Mesenchymal stem cell (in vitro differentiated cells and primary cell): Measurements from ENCODE around the gene DNAJC2.

Source experiments
- DNase-seq: peaks from one replicate; pipeline ENCODE4 v3.0.0-alpha.2; 2013
- H2AFZ ChIP-seq: one replicate; pipeline ENCODE4 v1.6.1; 2013; ENCODE audit warnings: low read depth, mild to moderate bottlenecking, control low read depth, inconsistent platforms, low read length, moderate library complexity
- H2AK5ac ChIP-seq: 2 replicates; pipeline ENCODE4 v1.6.1; 2013; ENCODE audit warnings: low read length, moderate library complexity, mild to moderate bottlenecking, inconsistent platforms; ENCODE audit not compliant: severe bottlenecking
- H2BK120ac ChIP-seq: one replicate; pipeline ENCODE4 v1.6.1; 2013; ENCODE audit warnings: low read depth, mild to moderate bottlenecking, inconsistent platforms, low read length, moderate library complexity
- H2BK12ac ChIP-seq, 2 experiments: one replicate each; pipeline ENCODE4 v1.6.1; 2013; ENCODE audit warnings: inconsistent platforms in 2 of 2, low read length in 2 of 2, mild to moderate bottlenecking in 2 of 2, moderate library complexity in 2 of 2, control low read depth in 1 of 2
- H2BK15ac ChIP-seq: one replicate; pipeline ENCODE4 v1.6.1; 2013; ENCODE audit warnings: mild to moderate bottlenecking, low read depth, inconsistent platforms; ENCODE audit not compliant: poor library complexity, severe bottlenecking
- H2BK5ac ChIP-seq: 2 replicates; pipeline ENCODE4 v1.6.1; 2013; ENCODE audit warnings: low read depth, mild to moderate bottlenecking, low read length, control low read depth, inconsistent platforms; ENCODE audit not compliant: poor library complexity, severe bottlenecking
- H3K14ac ChIP-seq, 2 experiments: one replicate each; pipeline ENCODE4 v1.6.1; 2013; ENCODE audit warnings: inconsistent platforms in 2 of 2, low read length in 2 of 2, control low read depth in 1 of 2, mild to moderate bottlenecking in 1 of 2, moderate library complexity in 1 of 2
- H3K18ac ChIP-seq, 2 experiments: one replicate each; pipeline ENCODE4 v1.6.1; 2013; ENCODE audit warnings: inconsistent platforms in 2 of 2, low read length in 2 of 2, control low read depth in 1 of 2, low read depth in 1 of 2, mild to moderate bottlenecking in 1 of 2
- H3K23ac ChIP-seq, 2 experiments: one replicate each; pipeline ENCODE4 v1.6.1; 2013; ENCODE audit warnings: inconsistent platforms in 2 of 2, low read length in 2 of 2, mild to moderate bottlenecking in 2 of 2, moderate library complexity in 2 of 2, control low read depth in 1 of 2
- H3K27ac ChIP-seq: 2 replicates; pipeline ENCODE4 v1.5.1; 2013; ENCODE audit warnings: mild to moderate bottlenecking, moderate library complexity, low read length, control low read depth, inconsistent platforms; ENCODE audit not compliant: poor library complexity, severe bottlenecking
- H3K27me3 ChIP-seq, 2 experiments: 2 replicates each; pipeline versions ENCODE4 v1.6.1 to v1.7.0; 2013; ENCODE audit warnings: low read length in 2 of 2, mild to moderate bottlenecking in 2 of 2, moderate library complexity in 2 of 2, control low read depth in 1 of 2, inconsistent platforms in 1 of 2; ENCODE audit not compliant: control insufficient read depth in 1 of 2, insufficient read depth in 1 of 2
- H3K36me3 ChIP-seq, 2 experiments: 2 replicates each; pipeline versions ENCODE4 v1.6.1 to v1.7.0; 2013; ENCODE audit warnings: low read length in 2 of 2, control low read depth in 1 of 2, inconsistent platforms in 1 of 2, low read depth in 1 of 2, mild to moderate bottlenecking in 1 of 2; ENCODE audit not compliant: insufficient read depth in 2 of 2, control insufficient read depth in 1 of 2
- H3K4ac ChIP-seq, 2 experiments: one replicate each; pipeline ENCODE4 v1.6.1; 2013; ENCODE audit warnings: inconsistent platforms in 2 of 2, low read length in 2 of 2, mild to moderate bottlenecking in 2 of 2, moderate library complexity in 2 of 2, control low read depth in 1 of 2, low read depth in 1 of 2
- H3K4me1 ChIP-seq: 2 replicates; pipeline ENCODE4 v1.6.1; 2013; ENCODE audit warnings: low read depth, low read length, control low read depth; ENCODE audit not compliant: control insufficient read depth, insufficient read depth
- H3K4me2 ChIP-seq: 2 replicates; pipeline ENCODE4 v1.6.1; 2013; ENCODE audit warnings: low read length, mild to moderate bottlenecking, inconsistent platforms; ENCODE audit not compliant: poor library complexity, severe bottlenecking
- H3K4me3 ChIP-seq, 2 experiments: 2 replicates each; pipeline versions ENCODE4 v1.5.1 to v1.7.0; 2013; ENCODE audit warnings: low read length in 2 of 2, mild to moderate bottlenecking in 2 of 2, control low read depth in 1 of 2, low read depth in 1 of 2; ENCODE audit not compliant: insufficient read depth in 1 of 2
- H3K79me1 ChIP-seq: replicated peaks from 2 replicates; pipeline ENCODE4 v1.6.1; 2013; ENCODE audit warnings: mild to moderate bottlenecking, control low read depth, low read length, inconsistent platforms; ENCODE audit not compliant: poor library complexity, severe bottlenecking
- H3K9ac ChIP-seq: 2 replicates; pipeline ENCODE4 v1.7.0; 2013; ENCODE audit warnings: mild to moderate bottlenecking, low read length, moderate library complexity
- H3K9me3 ChIP-seq: 2 replicates; pipeline ENCODE4 v1.7.0; 2013; ENCODE audit warnings: mild to moderate bottlenecking, low read length; ENCODE audit not compliant: control insufficient read depth
- H4K8ac ChIP-seq: one replicate; pipeline ENCODE4 v1.6.1; 2013; ENCODE audit warnings: inconsistent platforms, mild to moderate bottlenecking, low read length, moderate library complexity
- H4K91ac ChIP-seq: one replicate; pipeline ENCODE4 v1.6.1; 2013; ENCODE audit warnings: mild to moderate bottlenecking, low read length, inconsistent platforms
- WGBS: methylation state at CpG from one replicate; pipeline ENCODE4 v1.1.7; 2013; ENCODE audit warnings: mixed read lengths; 5-methylcytosine and 5-hydroxymethylcytosine counted together

DNAJC2 gene

DNA sequence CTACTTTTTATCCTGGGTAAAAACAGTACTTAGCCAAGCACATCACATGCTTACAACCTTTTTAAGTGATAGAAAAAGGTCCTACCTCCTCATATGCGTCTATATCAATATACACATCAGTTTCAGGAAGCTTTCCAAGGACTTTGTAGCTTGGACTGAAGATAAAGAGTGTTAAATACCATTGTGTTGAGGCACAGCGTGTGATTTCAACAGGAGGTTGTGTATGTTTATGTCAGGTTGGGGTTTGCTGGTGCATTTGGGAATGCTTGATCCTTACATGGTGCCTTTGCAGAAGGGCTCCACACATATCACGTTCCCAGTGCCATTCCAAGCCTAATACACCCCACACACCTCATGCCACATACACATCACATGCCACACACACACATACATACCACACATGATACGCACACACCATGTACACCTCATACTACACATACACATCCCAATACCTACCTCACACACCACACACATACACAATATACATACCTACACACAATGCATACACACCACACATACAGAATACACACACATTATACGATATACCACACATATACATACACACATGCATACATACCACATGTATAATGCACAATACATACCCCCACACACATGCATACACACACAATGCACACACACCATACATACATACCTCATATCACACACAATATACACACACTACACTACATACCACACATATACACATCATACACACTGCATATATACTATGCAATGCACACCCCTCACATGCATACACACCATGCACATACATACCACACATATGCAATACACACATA is 36.0 kb upstream of the DNAJC2 start:
- no peaks in the 10 kb centered on the region for H3K4me1 ChIP-seq
- no peak overlapping the region for H2AK5ac ChIP-seq
- no peak overlapping the region for H2BK12ac ChIP-seq
- H3K23ac ChIP-seq: no peak overlapping the region
- H3K36me3 ChIP-seq: no peaks in the 10 kb centered on the region
- no peak overlapping the region for H4K8ac ChIP-seq
- H2BK15ac ChIP-seq: no peak overlapping the region
- H3K4me2 ChIP-seq: no peak overlapping the region
- no peak overlapping the region for H3K18ac ChIP-seq
- H3K4ac ChIP-seq: no peak overlapping the region
- H3K4me3 ChIP-seq: no peak overlapping the region
- H3K27ac ChIP-seq: no peak overlapping the region
- H3K27me3 ChIP-seq: peaks cover 2 to 6% of the 10 kb centered on the region in 2 experiments
- no peak overlapping the region for H2BK5ac ChIP-seq
- H2BK120ac ChIP-seq: no peak overlapping the region
- peak overlapping the region in 1 of 2 experiments; percentile 83 for H3K14ac ChIP-seq
- WGBS: 94% methylated on average over 4 of the region's 5 CpGs
- no peaks in the 10 kb centered on the region for H3K9me3 ChIP-seq
- no peak overlapping the region for H2AFZ ChIP-seq
- H3K79me1 ChIP-seq: no peaks in the 10 kb centered on the region
- no peak for DNase-seq
- no peak overlapping the region for H4K91ac ChIP-seq
- H3K9ac ChIP-seq: no peak overlapping the region

DNA sequence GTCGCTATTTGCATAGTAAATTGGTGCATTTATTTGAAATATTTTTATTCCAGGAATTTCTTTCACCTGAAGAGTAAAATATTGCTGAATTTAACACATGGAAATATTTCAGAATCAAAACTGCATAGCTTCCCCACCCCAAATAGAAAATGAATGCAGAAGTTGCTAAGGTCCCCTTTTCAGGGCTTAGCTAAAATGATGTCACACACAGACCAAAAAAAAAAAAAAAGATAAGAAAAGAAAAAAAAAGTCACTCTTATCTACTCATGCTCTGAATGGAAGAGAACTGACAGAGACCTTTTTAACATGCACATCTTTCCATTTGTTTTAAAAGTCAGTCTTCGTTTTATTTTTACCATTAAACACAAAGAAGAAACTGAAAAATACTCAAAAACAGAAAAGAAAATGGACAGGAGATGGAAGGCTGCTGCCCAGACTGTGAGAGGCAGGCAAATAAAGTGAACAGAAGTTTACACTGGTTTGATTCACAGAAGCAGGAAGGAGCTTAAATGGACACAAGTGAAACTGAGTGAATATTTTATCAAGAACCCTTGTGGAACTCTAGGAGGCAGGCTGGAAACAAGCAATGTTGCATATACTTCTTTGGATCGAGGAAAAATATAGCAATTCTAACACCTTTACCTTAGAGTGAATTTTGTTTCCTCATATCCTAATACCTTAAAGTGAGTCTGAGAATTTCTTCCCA is 34.9 kb upstream of the DNAJC2 start:
- peaks cover 2 to 6% of the 10 kb centered on the region in 2 experiments for H3K27me3 ChIP-seq
- no peak overlapping the region for H3K4ac ChIP-seq
- H3K79me1 ChIP-seq: no peaks in the 10 kb centered on the region
- no peak overlapping the region for H3K9ac ChIP-seq
- no peak overlapping the region for H3K23ac ChIP-seq
- no CpG with 5 or more reads among the region's 3 CpGs for WGBS
- no peak for DNase-seq
- no peak overlapping the region for H2BK12ac ChIP-seq
- H3K27ac ChIP-seq: no peak overlapping the region
- no peak overlapping the region for H3K18ac ChIP-seq
- no peak overlapping the region for H2BK5ac ChIP-seq
- no peak overlapping the region for H4K8ac ChIP-seq
- H3K36me3 ChIP-seq: no peaks in the 10 kb centered on the region
- H3K9me3 ChIP-seq: no peaks in the 10 kb centered on the region
- no peak overlapping the region for H3K4me2 ChIP-seq
- no peak overlapping the region for H2AK5ac ChIP-seq
- no peak overlapping the region for H2BK120ac ChIP-seq
- no peak overlapping the region for H3K4me3 ChIP-seq
- no peak overlapping the region for H3K14ac ChIP-seq
- no peak overlapping the region for H4K91ac ChIP-seq
- H2BK15ac ChIP-seq: no peak overlapping the region
- no peaks in the 10 kb centered on the region for H3K4me1 ChIP-seq
- no peak overlapping the region for H2AFZ ChIP-seq

DNA sequence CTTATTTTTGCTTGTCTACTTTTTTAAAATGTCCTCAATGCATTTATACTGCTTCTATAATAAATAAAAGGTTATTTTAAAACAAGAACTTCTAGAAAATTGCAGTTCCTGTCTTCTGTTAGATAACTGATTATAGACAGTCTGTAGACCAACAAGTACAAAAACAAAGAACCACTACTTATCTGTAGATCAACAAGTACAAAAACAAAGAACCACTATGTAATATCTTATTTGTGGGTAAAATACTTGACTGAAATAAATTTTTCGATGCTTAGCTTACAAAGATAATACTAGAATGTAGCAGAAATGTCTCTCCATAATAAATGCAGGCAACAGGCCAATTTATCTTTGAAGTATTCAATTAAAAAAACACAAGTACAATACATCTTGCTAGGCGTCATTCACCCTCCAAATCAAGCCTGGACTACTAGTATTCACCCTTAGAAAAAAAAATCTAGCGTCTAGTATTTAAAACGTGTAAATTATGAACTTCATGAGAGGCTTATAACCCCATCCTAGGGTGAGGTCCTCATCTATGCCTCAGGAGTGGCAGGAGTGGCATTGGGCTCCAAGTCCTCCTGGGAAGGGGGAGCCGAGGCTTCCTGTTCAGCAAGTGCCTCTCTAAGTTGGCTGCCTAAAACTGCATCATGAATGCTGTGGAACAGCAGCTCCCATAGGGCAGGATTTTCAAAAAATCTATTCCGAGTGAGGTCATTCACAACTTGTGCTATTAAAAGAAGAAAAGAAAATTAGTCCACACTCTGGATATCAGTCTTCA is 29.5 kb upstream of the DNAJC2 start:
- peaks cover 2 to 6% of the 10 kb centered on the region in 2 experiments for H3K27me3 ChIP-seq
- peaks cover 0 to 11% of the 10 kb centered on the region in 2 experiments for H3K36me3 ChIP-seq
- H2BK12ac ChIP-seq: no peak overlapping the region
- H2BK15ac ChIP-seq: no peak overlapping the region
- no peaks in the 10 kb centered on the region for H3K9me3 ChIP-seq
- no peak overlapping the region for H3K14ac ChIP-seq
- DNase-seq: no peak
- WGBS: 56% methylated on average over 4 of the region's 6 CpGs
- H3K4me2 ChIP-seq: no peak overlapping the region
- H3K4me1 ChIP-seq: no peaks in the 10 kb centered on the region
- H3K79me1 ChIP-seq: no peaks in the 10 kb centered on the region
- H3K18ac ChIP-seq: no peak overlapping the region
- no peak overlapping the region for H2BK120ac ChIP-seq
- H3K27ac ChIP-seq: no peak overlapping the region
- no peak overlapping the region for H2AFZ ChIP-seq
- H4K91ac ChIP-seq: no peak overlapping the region
- no peak overlapping the region for H4K8ac ChIP-seq
- no peak overlapping the region for H3K4ac ChIP-seq
- no peak overlapping the region for H3K4me3 ChIP-seq
- H2AK5ac ChIP-seq: no peak overlapping the region
- H3K9ac ChIP-seq: no peak overlapping the region
- no peak overlapping the region for H2BK5ac ChIP-seq
- no peak overlapping the region for H3K23ac ChIP-seq

DNA sequence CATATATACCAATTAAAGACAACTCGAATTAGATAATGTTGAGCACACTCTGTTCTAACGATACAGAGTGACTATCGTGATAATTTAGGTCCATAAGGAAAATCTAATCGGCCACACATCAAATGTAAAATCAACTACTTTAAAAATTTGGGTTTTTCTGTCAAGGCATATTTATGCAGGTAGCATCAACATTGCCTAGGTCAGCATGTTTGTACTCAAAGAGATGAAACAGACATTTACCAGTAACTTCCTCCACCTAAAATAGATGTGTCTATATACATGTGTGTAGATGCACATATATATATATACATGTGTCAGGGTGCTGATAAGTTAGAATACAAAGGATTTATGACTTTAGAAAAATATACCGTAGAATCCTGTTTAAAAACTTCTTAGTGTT is 24.9 kb upstream of the DNAJC2 start:
- Histone ChIP-seq H3K79me1 (no peaks in the 10 kb centered on the region), H2AFZ (no peak overlapping the region), H3K9ac (no peak overlapping the region), H3K4me1 (no peaks in the 10 kb centered on the region), H3K9me3 (no peaks in the 10 kb centered on the region), H3K14ac (no peak overlapping the region), H3K36me3 (peaks cover 14 to 56% of the 10 kb centered on the region in 2 experiments), H4K8ac (no peak overlapping the region), H2AK5ac (no peak overlapping the region), H2BK12ac (no peak overlapping the region), H4K91ac (no peak overlapping the region), H3K4me3 (no peak overlapping the region), H2BK15ac (no peak overlapping the region), H3K18ac (no peak overlapping the region), H3K4me2 (no peak overlapping the region), H3K27me3 (no peaks in the 10 kb centered on the region), H3K27ac (no peak overlapping the region), H3K4ac (no peak overlapping the region), H2BK120ac (no peak overlapping the region), H2BK5ac (no peak overlapping the region), H3K23ac (no peak overlapping the region)
- WGBS: over 99% methylated on average over 4 of the region's 5 CpGs
- DNase-seq: no peak
